Astrocyte of the cerebellum (primary cell): ENCODE results near the gene FAM89A.

Source experiments
- DNase-seq: peaks from one replicate; pipeline ENCODE4 v3.0.0-alpha.2; 2011; ENCODE audit warnings: low read depth
- H3K4me3 ChIP-seq: 2 replicates; pipeline ENCODE4 v1.5.1; 2011; ENCODE audit warnings: mild to moderate bottlenecking, low read depth, low read length, moderate library complexity
- CTCF ChIP-seq: IDR thresholded peaks from 2 replicates; pipeline ENCODE4 v1.5.1; 2012; ENCODE audit warnings: low read length, low read depth, moderate library complexity, mild to moderate bottlenecking; ENCODE audit errors: missing control alignments
- in situ Hi-C: cut with HindIII; loops from 2 replicates; pipeline ENCODE4 v1.10.0; 2017; ENCODE audit warnings: low sequenced_read_pairs

Gene FAM89A

GRCh38 chr1:230976825-230977747, 63.0 kb downstream of the FAM89A start:
- in situ Hi-C loops, result no loop called here
- TF ChIP-seq CTCF, result no peak
- no peak overlapping the region for H3K4me3 ChIP-seq
- no peak for DNase-seq

GRCh38 chr1:230976360-230976759, 63.7 kb downstream of the FAM89A start:
- TF ChIP-seq CTCF, result no peak

GRCh38 chr1:230975636-230976035, 64.4 kb downstream of the FAM89A start:
- no peak overlapping the region for H3K4me3 ChIP-seq

More at GRCh38 chr1:230976360-230976759, 63.7 kb downstream of the FAM89A start:
- in situ Hi-C loops, result no loop called here
- H3K4me3 ChIP-seq, result no peak overlapping the region
- no peak for DNase-seq

GRCh38 chr1:230972855-230973271, 67.2 kb downstream of the FAM89A start:
- no peak for DNase-seq
- H3K4me3 ChIP-seq, result no peak overlapping the region
- no peak for TF ChIP-seq CTCF
- in situ Hi-C loops, result no loop called here

More at GRCh38 chr1:230975636-230976035, 64.4 kb downstream of the FAM89A start:
- no peak for TF ChIP-seq CTCF
- in situ Hi-C loops, result no loop called here
- no peak for DNase-seq

- in situ Hi-C loops, result no loop called here
- DNase-seq, result no peak
- no peak for TF ChIP-seq CTCF
These were observed 68.3 kb downstream of the FAM89A start for GRCh38 chr1:230971771-230972170.

GRCh38 chr1:230970432-230970831, 69.6 kb downstream of the FAM89A start:
- TF ChIP-seq CTCF, result no peak
- no peak overlapping the region for H3K4me3 ChIP-seq
- in situ Hi-C loops, result no loop called here
- no peak for DNase-seq

More at GRCh38 chr1:230971771-230972170, 68.3 kb downstream of the FAM89A start:
- H3K4me3 ChIP-seq, result no peak overlapping the region
